GM18508 (cell line): ENCODE results near the gene ARMC2.
A peak's percentile ranks its signal among the peaks of the same experiment; 100 is the strongest.

ENCODE experiments used
- ATAC-seq: cut with Tn5 transposase; IDR thresholded peaks from one replicate; pipeline ENCODE4 v1.9.1; 2021; ENCODE audit warnings: moderate number of reproducible peaks; ENCODE audit not compliant: insufficient read depth, unreplicated experiment

ARMC2 gene

GRCh38 chr6:109009236-109009961 lies 161.2 kb downstream of the ARMC2 start:
- ATAC-seq = peak; percentile 52

GRCh38 chr6:109009962-109010704 lies 161.9 kb downstream of the ARMC2 start:
- no peak for ATAC-seq

GRCh38 chr6:109010705-109011102 lies 162.5 kb downstream of the ARMC2 start:
- no peak for ATAC-seq

- no peak for ATAC-seq
Observed at GRCh38 chr6:109013656-109014305, 165.6 kb downstream of the ARMC2 start.

GRCh38 chr6:109014606-109015005 lies 166.4 kb downstream of the ARMC2 start:
- ATAC-seq = no peak

- ATAC-seq = no peak
Observed at GRCh38 chr6:109015176-109015575, 167.0 kb downstream of the ARMC2 start.

- ATAC-seq = no peak
Observed at GRCh38 chr6:109019911-109020310, 171.7 kb downstream of the ARMC2 start.

- ATAC-seq = no peak
Observed at GRCh38 chr6:109021870-109022269, 173.6 kb downstream of the ARMC2 start.

- ATAC-seq = no peak
Observed at GRCh38 chr6:109023356-109023925, 175.2 kb downstream of the ARMC2 start.
